ENCODE measurements around the gene B4GALT5.

DNA sequence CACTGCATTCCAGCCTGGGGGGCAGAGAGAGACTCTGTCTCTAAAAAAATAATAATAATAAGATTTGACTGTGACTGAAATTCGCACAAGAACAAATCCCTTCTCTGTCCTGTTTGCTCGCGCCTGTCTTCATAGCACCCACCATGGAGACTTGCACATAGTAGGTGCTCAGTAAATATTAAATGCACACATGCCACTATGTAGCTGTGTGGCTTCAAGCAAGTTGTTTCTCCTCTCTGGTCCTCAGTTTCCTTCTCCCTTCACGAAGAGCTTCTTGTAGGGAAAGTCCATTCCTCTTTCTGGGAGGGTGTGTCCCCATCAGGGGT lies 130.4 kb downstream of the B4GALT5 start:
- TF ChIP-seq, protein P1, sequence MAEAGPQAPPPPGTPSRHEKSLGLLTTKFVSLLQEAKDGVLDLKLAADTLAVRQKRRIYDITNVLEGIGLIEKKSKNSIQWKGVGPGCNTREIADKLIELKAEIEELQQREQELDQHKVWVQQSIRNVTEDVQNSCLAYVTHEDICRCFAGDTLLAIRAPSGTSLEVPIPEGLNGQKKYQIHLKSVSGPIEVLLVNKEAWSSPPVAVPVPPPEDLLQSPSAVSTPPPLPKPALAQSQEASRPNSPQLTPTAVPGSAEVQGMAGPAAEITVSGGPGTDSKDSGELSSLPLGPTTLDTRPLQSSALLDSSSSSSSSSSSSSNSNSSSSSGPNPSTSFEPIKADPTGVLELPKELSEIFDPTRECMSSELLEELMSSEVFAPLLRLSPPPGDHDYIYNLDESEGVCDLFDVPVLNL (CRISPR knock-in tag; IDR thresholded peaks at IDR 0.05; ENCODE audit: borderline replicate concordance, low read depth): no peak
- TF ChIP-seq, protein P2, sequence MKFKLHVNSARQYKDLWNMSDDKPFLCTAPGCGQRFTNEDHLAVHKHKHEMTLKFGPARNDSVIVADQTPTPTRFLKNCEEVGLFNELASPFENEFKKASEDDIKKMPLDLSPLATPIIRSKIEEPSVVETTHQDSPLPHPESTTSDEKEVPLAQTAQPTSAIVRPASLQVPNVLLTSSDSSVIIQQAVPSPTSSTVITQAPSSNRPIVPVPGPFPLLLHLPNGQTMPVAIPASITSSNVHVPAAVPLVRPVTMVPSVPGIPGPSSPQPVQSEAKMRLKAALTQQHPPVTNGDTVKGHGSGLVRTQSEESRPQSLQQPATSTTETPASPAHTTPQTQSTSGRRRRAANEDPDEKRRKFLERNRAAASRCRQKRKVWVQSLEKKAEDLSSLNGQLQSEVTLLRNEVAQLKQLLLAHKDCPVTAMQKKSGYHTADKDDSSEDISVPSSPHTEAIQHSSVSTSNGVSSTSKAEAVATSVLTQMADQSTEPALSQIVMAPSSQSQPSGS (CRISPR knock-in tag; IDR thresholded peaks at IDR 0.05; ENCODE audit: borderline replicate concordance, low read depth): no peak
- TF ChIP-seq CREM (CRISPR knock-in tag; IDR thresholded peaks at IDR 0.05) (no peak), ETV6 (CRISPR knock-in tag; IDR thresholded peaks at IDR 0.05) (no peak), ZNF121 (CRISPR knock-in tag; IDR thresholded peaks at IDR 0.05) (no peak), SMAD4 (CRISPR knock-in tag; IDR thresholded peaks at IDR 0.05) (no peak), TEAD1 (CRISPR knock-in tag; IDR thresholded peaks at IDR 0.05) (no peak)
- TF ChIP-seq, protein P3, sequence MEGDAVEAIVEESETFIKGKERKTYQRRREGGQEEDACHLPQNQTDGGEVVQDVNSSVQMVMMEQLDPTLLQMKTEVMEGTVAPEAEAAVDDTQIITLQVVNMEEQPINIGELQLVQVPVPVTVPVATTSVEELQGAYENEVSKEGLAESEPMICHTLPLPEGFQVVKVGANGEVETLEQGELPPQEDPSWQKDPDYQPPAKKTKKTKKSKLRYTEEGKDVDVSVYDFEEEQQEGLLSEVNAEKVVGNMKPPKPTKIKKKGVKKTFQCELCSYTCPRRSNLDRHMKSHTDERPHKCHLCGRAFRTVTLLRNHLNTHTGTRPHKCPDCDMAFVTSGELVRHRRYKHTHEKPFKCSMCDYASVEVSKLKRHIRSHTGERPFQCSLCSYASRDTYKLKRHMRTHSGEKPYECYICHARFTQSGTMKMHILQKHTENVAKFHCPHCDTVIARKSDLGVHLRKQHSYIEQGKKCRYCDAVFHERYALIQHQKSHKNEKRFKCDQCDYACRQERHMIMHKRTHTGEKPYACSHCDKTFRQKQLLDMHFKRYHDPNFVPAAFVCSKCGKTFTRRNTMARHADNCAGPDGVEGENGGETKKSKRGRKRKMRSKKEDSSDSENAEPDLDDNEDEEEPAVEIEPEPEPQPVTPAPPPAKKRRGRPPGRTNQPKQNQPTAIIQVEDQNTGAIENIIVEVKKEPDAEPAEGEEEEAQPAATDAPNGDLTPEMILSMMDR (IDR thresholded peaks at IDR 0.05): no peak
- TF ChIP-seq, protein P4, sequence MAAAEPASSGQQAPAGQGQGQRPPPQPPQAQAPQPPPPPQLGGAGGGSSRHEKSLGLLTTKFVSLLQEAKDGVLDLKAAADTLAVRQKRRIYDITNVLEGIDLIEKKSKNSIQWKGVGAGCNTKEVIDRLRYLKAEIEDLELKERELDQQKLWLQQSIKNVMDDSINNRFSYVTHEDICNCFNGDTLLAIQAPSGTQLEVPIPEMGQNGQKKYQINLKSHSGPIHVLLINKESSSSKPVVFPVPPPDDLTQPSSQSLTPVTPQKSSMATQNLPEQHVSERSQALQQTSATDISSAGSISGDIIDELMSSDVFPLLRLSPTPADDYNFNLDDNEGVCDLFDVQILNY (CRISPR knock-in tag; IDR thresholded peaks at IDR 0.05): no peak
- TF ChIP-seq, protein P5, sequence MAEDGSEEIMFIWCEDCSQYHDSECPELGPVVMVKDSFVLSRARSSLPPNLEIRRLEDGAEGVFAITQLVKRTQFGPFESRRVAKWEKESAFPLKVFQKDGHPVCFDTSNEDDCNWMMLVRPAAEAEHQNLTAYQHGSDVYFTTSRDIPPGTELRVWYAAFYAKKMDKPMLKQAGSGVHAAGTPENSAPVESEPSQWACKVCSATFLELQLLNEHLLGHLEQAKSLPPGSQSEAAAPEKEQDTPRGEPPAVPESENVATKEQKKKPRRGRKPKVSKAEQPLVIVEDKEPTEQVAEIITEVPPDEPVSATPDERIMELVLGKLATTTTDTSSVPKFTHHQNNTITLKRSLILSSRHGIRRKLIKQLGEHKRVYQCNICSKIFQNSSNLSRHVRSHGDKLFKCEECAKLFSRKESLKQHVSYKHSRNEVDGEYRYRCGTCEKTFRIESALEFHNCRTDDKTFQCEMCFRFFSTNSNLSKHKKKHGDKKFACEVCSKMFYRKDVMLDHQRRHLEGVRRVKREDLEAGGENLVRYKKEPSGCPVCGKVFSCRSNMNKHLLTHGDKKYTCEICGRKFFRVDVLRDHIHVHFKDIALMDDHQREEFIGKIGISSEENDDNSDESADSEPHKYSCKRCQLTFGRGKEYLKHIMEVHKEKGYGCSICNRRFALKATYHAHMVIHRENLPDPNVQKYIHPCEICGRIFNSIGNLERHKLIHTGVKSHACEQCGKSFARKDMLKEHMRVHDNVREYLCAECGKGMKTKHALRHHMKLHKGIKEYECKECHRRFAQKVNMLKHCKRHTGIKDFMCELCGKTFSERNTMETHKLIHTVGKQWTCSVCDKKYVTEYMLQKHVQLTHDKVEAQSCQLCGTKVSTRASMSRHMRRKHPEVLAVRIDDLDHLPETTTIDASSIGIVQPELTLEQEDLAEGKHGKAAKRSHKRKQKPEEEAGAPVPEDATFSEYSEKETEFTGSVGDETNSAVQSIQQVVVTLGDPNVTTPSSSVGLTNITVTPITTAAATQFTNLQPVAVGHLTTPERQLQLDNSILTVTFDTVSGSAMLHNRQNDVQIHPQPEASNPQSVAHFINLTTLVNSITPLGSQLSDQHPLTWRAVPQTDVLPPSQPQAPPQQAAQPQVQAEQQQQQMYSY (CRISPR knock-in tag; IDR thresholded peaks at IDR 0.05): no peak
